Activated naive CD4-positive, alpha-beta T cell treated with anti-CD3 and anti-CD28 coated beads, Interleukin-2, amount 50 U/mL, for 24 hours (primary cell): ENCODE data around the gene ST6GAL1.
"Not testable (repeated sequence)": the region's sequence is repeated elsewhere in the genome, so short reads cannot be mapped to it uniquely, and the experiment has no call there.

Experiments used
- H3K27ac Mint-ChIP-seq: one replicate; pipeline ENCODE4 v1.8.0; 2021; ENCODE audit warnings: mild to moderate bottlenecking, mixed read lengths
- H3K27me3 Mint-ChIP-seq: one replicate; pipeline ENCODE4 v1.8.0; 2021; ENCODE audit warnings: mixed read lengths
- H3K36me3 Mint-ChIP-seq: one replicate; pipeline ENCODE4 v1.8.0; 2021; ENCODE audit warnings: mixed read lengths
- H3K4me1 Mint-ChIP-seq: one replicate; pipeline ENCODE4 v1.8.0; 2021; ENCODE audit warnings: mixed read lengths
- H3K4me3 Mint-ChIP-seq: one replicate; pipeline ENCODE4 v1.8.0; 2021; ENCODE audit warnings: mild to moderate bottlenecking, mixed read lengths
- H3K9me3 Mint-ChIP-seq: one replicate; pipeline ENCODE4 v1.8.0; 2021; ENCODE audit warnings: mixed read lengths

The ST6GAL1 gene

DNA sequence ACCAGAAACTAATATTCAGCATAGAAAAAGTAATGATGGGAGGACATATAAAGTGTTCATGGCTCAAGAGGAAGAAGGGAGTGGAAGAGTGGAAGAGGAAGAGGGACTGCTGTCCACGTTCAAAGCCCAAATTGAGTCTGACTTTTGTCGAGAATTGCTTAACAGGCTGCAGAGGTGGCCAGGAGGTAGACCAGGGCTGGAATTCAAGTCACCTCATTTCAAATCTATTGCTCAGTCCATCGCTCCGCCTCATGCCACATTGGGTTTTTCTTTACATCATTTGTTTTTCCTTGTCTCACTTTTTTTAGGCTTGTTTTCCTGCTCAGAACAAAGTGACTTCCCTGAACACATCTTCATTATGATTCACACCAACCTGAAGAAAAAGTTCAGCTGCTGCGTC is 112.0 kb downstream of the ST6GAL1 start:
- peak overlapping the region; percentile 99 for H3K27ac Mint-ChIP-seq
- peaks cover 52% of the 10 kb centered on the region for H3K36me3 Mint-ChIP-seq
- H3K9me3 Mint-ChIP-seq, result no peaks in the 10 kb centered on the region
- H3K27me3 Mint-ChIP-seq, result no peaks in the 10 kb centered on the region
- H3K4me3 Mint-ChIP-seq, result peak overlapping the region; percentile 81
- peaks cover 89% of the 10 kb centered on the region for H3K4me1 Mint-ChIP-seq

DNA sequence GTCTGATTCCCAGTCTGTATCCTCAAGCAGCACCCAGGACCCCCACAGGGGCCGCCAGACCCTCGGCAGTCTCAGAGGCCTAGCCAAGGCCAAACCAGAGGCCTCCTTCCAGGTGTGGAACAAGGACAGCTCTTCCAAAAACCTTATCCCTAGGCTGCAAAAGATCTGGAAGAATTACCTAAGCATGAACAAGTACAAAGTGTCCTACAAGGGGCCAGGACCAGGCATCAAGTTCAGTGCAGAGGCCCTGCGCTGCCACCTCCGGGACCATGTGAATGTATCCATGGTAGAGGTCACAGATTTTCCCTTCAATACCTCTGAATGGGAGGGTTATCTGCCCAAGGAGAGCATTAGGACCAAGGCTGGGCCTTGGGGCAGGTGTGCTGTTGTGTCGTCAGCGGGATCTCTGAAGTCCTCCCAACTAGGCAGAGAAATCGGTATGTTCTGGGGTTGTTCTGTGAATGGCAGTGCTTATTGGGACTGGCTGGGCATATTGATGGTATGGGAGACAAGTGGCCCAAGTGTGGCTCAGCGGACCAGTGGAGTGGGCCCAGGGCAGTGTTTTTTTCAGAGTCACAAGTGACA is 112.6 kb downstream of the ST6GAL1 start:
- Mint-ChIP-seq H3K27me3 (no peaks in the 10 kb centered on the region), H3K9me3 (no peaks in the 10 kb centered on the region), H3K4me3 (peak overlapping the region; percentile 81), H3K27ac (peak overlapping the region; percentile 99), H3K36me3 (peaks cover 54% of the 10 kb centered on the region), H3K4me1 (peaks cover 95% of the 10 kb centered on the region)

DNA sequence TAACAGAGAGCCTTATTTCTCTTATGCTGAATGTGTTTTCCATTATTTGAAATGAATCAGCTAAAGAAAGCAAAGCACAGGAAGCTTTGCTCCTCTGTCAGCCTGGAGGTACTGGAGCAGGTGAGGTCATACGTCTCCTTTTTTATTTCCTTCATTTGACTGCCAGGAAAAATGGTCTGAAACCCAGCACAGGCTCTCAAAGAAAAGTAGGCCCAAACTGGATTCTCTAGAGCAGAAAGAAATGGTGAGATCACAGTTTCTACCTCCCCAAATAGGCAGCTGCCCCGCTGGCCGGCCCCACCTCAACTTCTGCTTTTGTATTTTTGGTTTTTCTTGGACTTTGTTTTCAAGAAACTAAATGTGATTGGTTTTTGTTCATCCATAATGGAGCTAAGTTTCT is 113.9 kb downstream of the ST6GAL1 start:
- Mint-ChIP-seq H3K27me3 (no peaks in the 10 kb centered on the region), H3K9me3 (no peaks in the 10 kb centered on the region), H3K36me3 (peaks cover 57% of the 10 kb centered on the region), H3K4me1 (peaks cover 94% of the 10 kb centered on the region), H3K27ac (peak overlapping the region; percentile 81), H3K4me3 (peak overlapping the region; percentile 71)

DNA sequence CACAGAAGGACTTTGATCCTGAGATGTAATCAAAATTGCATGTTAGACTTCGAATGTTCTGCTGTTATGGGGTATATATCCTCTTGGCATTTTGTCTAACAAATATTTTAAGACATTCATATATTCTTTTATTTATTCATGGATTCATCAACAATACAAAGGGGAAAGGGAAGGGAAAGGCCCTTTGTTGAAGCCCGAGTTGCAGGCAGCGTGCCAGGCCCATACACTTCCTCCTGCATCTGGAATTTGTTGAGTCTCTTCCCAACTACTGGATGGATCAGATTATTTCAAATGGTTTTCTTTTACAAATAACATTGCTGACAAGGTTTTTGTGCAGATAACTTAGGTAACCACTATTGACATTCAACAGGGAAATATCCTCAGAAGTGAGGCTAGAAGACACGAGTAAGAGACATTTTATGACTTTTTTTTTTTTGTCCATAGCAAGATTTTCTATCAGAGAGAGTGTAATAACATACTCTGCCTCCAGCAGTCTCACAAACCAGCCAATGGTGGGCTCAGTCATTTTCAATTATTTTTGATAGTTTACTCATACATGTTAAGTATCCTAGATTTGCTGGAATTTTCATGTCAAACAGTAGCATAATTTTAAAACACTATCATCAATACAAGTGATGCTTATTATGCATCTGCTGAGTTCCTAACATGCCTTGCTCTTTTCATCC is 114.7 kb downstream of the ST6GAL1 start:
- H3K4me1 Mint-ChIP-seq, result peaks cover 94% of the 10 kb centered on the region
- H3K36me3 Mint-ChIP-seq, result peaks cover 58% of the 10 kb centered on the region
- H3K27me3 Mint-ChIP-seq, result no peaks in the 10 kb centered on the region
- H3K4me3 Mint-ChIP-seq, result peak overlapping the region; percentile 74
- peak overlapping the region; percentile 85 for H3K27ac Mint-ChIP-seq
- H3K9me3 Mint-ChIP-seq, result no peaks in the 10 kb centered on the region

DNA sequence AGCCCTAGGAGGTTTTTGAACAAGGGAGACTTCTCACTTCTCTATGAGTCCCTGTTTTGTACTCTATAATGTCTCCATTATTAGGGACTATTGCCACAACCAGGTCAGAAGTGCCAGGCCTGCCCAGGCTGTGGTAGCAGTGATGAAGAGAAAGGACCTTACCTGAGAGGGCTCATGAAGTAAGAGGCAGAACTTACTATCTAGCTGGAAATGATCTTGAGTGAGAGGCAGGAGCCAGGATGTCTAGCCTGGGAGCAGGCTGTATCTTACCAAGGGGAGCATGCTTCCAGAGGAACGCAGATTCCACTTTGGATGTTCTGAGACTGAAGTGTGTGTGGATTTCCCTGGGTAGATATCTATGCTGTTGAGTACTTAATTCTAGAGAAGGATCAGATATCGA is 115.7 kb downstream of the ST6GAL1 start:
- Mint-ChIP-seq H3K9me3 (no peaks in the 10 kb centered on the region), H3K4me3 (peak overlapping the region; percentile 67), H3K27ac (peak overlapping the region; percentile 96), H3K4me1 (peaks cover 94% of the 10 kb centered on the region), H3K36me3 (peaks cover 49% of the 10 kb centered on the region), H3K27me3 (no peaks in the 10 kb centered on the region)

DNA sequence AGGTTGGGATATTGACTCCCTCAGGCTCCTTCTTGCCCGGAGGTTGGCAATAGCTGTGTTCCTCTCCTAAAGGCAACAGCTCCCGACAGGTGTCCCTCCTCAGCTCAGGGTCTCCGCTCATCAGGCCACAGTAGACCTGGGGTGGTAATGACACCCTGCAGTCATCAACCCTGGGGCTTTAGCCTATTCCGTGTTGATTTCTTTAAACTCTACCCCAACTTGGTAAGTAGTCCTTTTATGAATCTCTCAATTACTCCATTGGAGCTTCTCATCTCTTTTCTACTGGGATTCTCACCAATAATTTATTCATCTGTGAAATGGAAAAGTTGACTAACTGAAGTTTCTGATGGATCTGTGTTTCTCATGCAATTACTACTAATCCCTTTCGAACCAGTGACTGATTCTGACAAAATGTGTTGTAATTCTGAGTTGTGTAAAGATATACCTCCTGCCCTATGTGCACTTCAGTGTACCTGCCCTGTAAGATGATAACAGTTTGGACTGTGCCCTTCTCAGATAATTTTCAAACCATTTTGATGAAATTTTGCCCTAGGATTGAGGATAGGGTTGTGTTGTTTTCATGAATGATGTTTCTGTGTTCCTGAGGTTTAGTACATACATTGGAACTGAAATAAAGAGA is 119.3 kb downstream of the ST6GAL1 start:
- no peaks in the 10 kb centered on the region for H3K27me3 Mint-ChIP-seq

DNA sequence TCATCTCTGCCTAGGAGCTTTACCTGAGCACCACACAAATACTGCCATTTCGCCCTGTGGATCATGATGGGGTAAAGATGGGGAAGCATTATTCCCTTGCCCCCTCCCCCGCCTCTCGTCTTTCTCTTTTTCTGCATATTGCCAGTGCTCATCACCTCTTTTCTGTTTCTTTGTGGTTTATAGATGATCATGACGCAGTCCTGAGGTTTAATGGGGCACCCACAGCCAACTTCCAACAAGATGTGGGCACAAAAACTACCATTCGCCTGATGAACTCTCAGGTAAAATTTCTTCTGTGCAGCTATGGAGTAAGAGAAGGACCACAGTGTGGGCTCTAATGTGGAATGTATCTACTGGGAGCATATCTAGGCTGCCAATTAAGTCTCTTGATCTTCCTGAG is 120.7 kb downstream of the ST6GAL1 start:
- Mint-ChIP-seq H3K36me3 (peaks cover 65% of the 10 kb centered on the region), H3K4me3 (peak overlapping the region; percentile 0), H3K4me1 (peaks cover 82% of the 10 kb centered on the region), H3K27ac (peak overlapping the region; percentile 14), H3K9me3 (peaks cover 7% of the 10 kb centered on the region), H3K27me3 (no peaks in the 10 kb centered on the region)

More for the DNA sequence above, 119.3 kb downstream of the ST6GAL1 start:
- Mint-ChIP-seq H3K4me3 (peak overlapping the region; percentile 48), H3K36me3 (peaks cover 57% of the 10 kb centered on the region), H3K27ac (peak overlapping the region; percentile 94), H3K4me1 (peaks cover 83% of the 10 kb centered on the region), H3K9me3 (no peaks in the 10 kb centered on the region)

DNA sequence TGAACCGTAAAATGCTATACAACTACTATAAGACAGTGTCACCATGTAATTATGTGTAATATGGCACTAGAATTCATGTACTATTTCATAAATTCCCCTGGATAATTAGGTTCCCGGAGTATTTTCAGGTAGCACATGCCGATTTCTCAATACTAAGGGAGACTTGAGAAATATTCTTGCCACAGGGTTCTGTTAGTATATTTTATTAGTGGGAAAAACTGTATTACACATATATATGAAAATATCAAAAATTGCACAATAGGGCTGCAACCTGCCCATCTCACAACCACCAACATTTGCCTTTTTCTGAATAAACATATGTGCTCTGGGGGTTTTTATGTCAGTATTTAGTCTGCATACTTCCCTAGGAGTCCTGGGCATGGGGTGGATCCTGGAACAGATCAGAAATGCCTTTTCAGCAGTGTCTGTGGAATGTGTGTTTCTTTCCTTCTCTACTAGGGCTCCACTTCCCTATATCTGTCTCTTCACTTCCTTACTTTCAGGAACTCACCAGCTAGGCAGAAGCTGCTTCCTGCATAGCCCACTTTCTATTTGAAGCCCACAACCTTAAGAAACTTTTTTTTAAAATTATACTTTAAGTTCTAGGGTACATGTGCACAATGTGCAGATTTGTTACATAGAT is 121.5 kb downstream of the ST6GAL1 start:
- Mint-ChIP-seq H3K36me3 (peaks cover 66% of the 10 kb centered on the region), H3K9me3 (peaks cover 7% of the 10 kb centered on the region), H3K4me3 (no peak overlapping the region), H3K4me1 (peaks cover 81% of the 10 kb centered on the region), H3K27ac (no peak overlapping the region), H3K27me3 (no peaks in the 10 kb centered on the region)

DNA sequence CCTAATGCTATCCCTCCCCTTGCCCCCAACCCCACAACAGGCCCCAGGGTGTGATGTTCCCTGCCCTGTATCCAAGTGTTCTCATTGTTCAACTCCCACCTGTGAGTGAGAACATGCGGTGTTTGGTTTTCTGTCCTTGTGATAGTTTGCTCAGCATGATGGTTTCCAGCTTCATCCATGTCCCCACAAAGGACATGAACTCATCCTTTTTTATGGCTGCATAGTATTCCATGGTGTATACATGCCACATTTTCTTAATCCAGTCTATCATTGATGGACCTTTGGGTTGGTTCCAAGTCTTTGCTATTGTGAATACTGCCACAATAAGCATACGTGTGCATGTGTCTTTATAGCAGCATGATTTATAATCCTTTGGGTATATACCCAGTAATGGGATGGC is 122.1 kb downstream of the ST6GAL1 start:
- not testable (repeated sequence) for H3K9me3 Mint-ChIP-seq, H3K27me3 Mint-ChIP-seq, H3K4me3 Mint-ChIP-seq
- peaks cover 82% of the 10 kb centered on the region for H3K4me1 Mint-ChIP-seq
- peaks cover 70% of the 10 kb centered on the region for H3K36me3 Mint-ChIP-seq
- peak overlapping the region; percentile 59 for H3K27ac Mint-ChIP-seq

DNA sequence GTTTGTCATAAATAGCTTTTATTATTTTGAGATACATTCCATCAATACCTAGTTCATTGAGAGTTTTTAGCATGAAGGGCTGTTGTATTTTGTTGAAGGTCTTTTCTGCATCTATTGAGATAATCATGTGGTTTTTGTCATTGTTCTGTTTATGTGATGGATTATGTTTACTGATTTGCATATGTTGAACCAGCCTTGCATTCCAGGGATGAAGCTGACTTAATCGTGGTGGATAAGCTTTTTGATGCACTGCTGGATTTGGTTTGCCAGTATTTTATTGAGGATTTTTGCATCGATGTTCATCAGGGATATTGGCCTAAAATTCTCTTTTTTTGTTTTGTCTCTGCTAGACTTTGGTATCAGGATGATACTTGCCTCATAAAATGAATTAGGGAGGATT is 124.1 kb downstream of the ST6GAL1 start:
- H3K9me3 Mint-ChIP-seq, H3K4me3 Mint-ChIP-seq: not testable (repeated sequence)
- peaks cover 81% of the 10 kb centered on the region for H3K4me1 Mint-ChIP-seq

DNA sequence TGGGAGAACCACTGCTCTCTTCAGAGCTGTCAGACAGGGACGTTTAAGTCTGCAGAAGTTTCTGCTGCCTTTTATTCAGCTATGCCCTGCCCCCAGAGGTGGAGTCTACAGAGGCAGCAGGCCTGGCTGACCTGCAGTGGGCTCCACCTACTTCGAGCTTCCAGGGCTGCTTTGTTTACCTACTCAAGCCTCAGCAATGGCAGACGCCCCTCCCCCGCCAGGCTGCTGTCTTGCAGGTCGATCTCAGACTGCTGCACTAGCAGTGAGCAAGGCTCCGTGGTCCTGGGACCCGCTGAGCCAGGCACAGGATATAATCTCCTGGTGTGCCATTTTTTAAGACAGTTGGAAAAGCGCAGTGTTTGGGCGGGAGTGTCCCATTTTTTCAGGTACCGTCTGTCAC is 127.5 kb downstream of the ST6GAL1 start:
- peaks cover 86% of the 10 kb centered on the region for H3K4me1 Mint-ChIP-seq
- H3K36me3 Mint-ChIP-seq, result peaks cover 67% of the 10 kb centered on the region
- not testable (repeated sequence) for H3K9me3 Mint-ChIP-seq, H3K27ac Mint-ChIP-seq, H3K4me3 Mint-ChIP-seq, H3K27me3 Mint-ChIP-seq

More for the DNA sequence above, 124.1 kb downstream of the ST6GAL1 start:
- Mint-ChIP-seq H3K27ac (peak overlapping the region; percentile 14), H3K36me3 (peaks cover 70% of the 10 kb centered on the region)
- H3K27me3 Mint-ChIP-seq, result not testable (repeated sequence)

DNA sequence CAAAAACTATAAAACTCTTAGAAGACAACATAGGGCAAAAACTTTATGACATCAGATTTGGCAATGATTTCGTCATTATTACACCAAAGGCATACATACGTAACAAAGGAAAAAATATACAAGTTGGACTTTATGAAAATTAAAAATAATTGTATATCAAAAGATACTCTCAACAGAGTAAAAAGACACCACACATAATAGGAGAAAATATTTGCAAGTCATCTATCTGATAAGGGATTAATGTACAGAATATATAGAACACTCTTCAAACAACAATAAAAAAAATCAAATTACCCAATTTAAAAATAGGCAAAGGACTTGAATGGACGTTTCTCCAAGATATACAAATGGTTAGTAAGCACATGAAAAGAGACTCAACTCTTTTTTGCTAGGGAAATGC is 131.4 kb downstream of the ST6GAL1 start:
- Mint-ChIP-seq H3K4me3 (no peak overlapping the region), H3K36me3 (peaks cover 40% of the 10 kb centered on the region), H3K27ac (peak overlapping the region; percentile 81), H3K9me3 (no peaks in the 10 kb centered on the region), H3K4me1 (peaks cover 88% of the 10 kb centered on the region), H3K27me3 (no peaks in the 10 kb centered on the region)

DNA sequence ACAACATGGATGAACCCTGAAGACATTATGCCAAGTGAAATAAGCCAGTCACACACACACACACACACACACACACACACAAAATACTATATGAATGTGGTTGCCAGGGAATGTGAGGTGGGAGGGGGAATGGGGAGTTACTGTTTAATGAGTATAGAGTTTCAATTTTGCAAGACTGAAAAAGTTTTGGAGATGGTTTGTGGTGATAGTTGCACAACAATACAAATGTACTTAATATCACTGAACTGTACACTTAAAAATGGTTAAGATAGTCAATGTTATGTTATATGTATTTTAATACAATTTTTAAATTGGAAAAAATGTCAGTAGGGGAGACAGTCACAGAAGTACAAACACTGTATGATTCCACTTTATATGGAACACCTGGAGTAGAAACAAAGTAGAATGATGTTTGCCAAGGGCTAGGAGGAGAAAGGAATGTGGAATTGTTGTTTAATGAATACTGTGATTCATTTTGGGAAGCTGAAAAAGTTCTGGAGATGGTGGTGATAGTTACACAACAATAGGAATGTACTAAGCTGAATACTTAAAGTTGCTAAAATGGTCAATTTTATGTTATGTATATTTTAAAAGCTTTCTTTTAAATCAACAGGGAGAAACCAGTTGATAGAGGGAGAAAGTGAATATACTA is 132.3 kb downstream of the ST6GAL1 start:
- H3K4me3 Mint-ChIP-seq, result peak overlapping the region; percentile 42
- H3K4me1 Mint-ChIP-seq, result peaks cover 87% of the 10 kb centered on the region
- H3K27ac Mint-ChIP-seq, result peak overlapping the region; percentile 90
- H3K27me3 Mint-ChIP-seq, result no peaks in the 10 kb centered on the region
- peaks cover 34% of the 10 kb centered on the region for H3K36me3 Mint-ChIP-seq
- no peaks in the 10 kb centered on the region for H3K9me3 Mint-ChIP-seq

DNA sequence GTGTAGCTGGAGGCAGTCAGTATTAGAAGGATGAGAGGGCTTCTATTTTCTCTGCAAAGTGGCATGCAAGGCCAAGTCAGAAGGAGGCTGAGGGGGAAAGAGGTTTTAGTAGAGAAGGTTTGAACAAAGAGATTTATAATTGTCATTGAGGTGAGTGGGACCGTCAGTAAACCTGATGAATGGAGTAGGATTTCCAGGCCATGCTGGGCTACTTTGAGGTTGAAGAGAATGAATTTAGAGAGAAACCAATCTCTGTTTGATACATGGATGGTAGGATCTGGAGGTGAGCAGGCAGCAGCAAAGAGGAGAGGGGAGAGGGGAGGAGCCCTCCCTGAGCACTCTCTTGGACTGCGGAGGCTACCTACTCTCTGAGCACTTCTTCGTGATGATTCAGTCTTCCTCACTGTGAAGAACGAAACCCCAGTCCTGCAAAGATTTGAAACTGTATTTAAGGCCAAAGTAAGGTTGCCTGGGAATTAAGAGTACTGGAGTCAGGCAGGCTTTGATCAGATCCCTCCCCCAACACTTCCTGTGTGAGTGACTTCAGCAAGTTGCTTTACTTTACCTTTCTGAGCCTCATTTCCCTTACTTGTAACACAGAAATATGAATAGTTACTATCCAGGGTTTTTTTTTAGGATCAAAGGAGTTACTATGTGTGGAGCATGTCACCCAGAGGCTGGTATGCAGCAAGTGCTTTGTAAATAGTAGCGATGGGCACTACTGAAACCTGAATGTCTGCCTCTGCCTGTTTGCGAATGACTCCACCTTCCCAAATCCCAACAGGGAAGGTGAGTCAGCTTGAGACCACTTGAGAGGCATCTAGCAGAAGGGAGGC is 133.2 kb downstream of the ST6GAL1 start:
- Mint-ChIP-seq H3K4me3 (peak overlapping the region; percentile 42), H3K4me1 (peaks cover 83% of the 10 kb centered on the region), H3K36me3 (peaks cover 30% of the 10 kb centered on the region), H3K27ac (peak overlapping the region; percentile 90), H3K27me3 (no peaks in the 10 kb centered on the region), H3K9me3 (no peaks in the 10 kb centered on the region)
